GM18507 (cell line): ENCODE data around the gene TNFRSF19.

Source experiments
- DNase-seq: peaks from one replicate; pipeline ENCODE4 v3.0.0; 2011; ENCODE audit warnings: low read depth; ENCODE audit not compliant: insufficient read length; ENCODE audit errors: extremely low spot score
- FAIRE-seq: peaks from 2 replicates; lab custom pipeline; 2011; peaks lifted over from hg19 to GRCh38; lab: Jason Lieb, UNC

TNFRSF19 gene

GRCh38 chr13:23643338-23644125 is 73.3 kb downstream of the TNFRSF19 start:
- FAIRE-seq (no peak), DNase-seq (no peak)

- DNase-seq (no peak), FAIRE-seq (no peak)
Observed at GRCh38 chr13:23644126-23644419, 73.9 kb downstream of the TNFRSF19 start.

GRCh38 chr13:23644527-23645138 is 74.4 kb downstream of the TNFRSF19 start:
- no peak for DNase-seq

GRCh38 chr13:23645851-23646250 is 75.6 kb downstream of the TNFRSF19 start:
- DNase-seq (no peak), FAIRE-seq (no peak)

More at GRCh38 chr13:23644527-23645138, 74.4 kb downstream of the TNFRSF19 start:
- FAIRE-seq = no peak

GRCh38 chr13:23651439-23651838 is 81.2 kb downstream of the TNFRSF19 start:
- FAIRE-seq (no peak), DNase-seq (no peak)

- no peak for DNase-seq
- no peak for FAIRE-seq
Observed at GRCh38 chr13:23651887-23652286, 81.7 kb downstream of the TNFRSF19 start.

- FAIRE-seq (no peak), DNase-seq (no peak)
Observed at GRCh38 chr13:23652909-23653726, 82.9 kb downstream of the TNFRSF19 start.

- no peak for FAIRE-seq
- no peak for DNase-seq
Observed at GRCh38 chr13:23654111-23655110, 84.2 kb downstream of the TNFRSF19 start.

GRCh38 chr13:23655321-23655720 is 85.1 kb downstream of the TNFRSF19 start:
- FAIRE-seq = no peak
- DNase-seq = no peak

- DNase-seq (no peak), FAIRE-seq (peak; percentile 15)
Observed at GRCh38 chr13:23656637-23657371, 86.6 kb downstream of the TNFRSF19 start.

- DNase-seq (no peak), FAIRE-seq (no peak)
Observed at GRCh38 chr13:23658929-23659541, 88.8 kb downstream of the TNFRSF19 start.

GRCh38 chr13:23660249-23660648 is 90.0 kb downstream of the TNFRSF19 start:
- FAIRE-seq = no peak
- DNase-seq = no peak

- FAIRE-seq (no peak), DNase-seq (no peak)
Observed at GRCh38 chr13:23666582-23666981, 96.4 kb downstream of the TNFRSF19 start.

GRCh38 chr13:23667750-23668149 is 97.5 kb downstream of the TNFRSF19 start:
- DNase-seq (no peak), FAIRE-seq (peak; percentile 50)

GRCh38 chr13:23668562-23668961 is 98.3 kb downstream of the TNFRSF19 start:
- no peak for FAIRE-seq
- no peak for DNase-seq

GRCh38 chr13:23670793-23671192 is 100.6 kb downstream of the TNFRSF19 start:
- FAIRE-seq = no peak
- no peak for DNase-seq

- FAIRE-seq (no peak), DNase-seq (no peak)
Observed at GRCh38 chr13:23671377-23671776, 101.2 kb downstream of the TNFRSF19 start.

GRCh38 chr13:23671897-23672296 is 101.7 kb downstream of the TNFRSF19 start:
- DNase-seq (no peak), FAIRE-seq (no peak)
